ENCODE measurements around the gene USP20.
"Not testable (repeated sequence)": the region's sequence is repeated elsewhere in the genome, so short reads cannot be mapped to it uniquely, and the experiment has no call there.

The USP20 gene

DNA sequence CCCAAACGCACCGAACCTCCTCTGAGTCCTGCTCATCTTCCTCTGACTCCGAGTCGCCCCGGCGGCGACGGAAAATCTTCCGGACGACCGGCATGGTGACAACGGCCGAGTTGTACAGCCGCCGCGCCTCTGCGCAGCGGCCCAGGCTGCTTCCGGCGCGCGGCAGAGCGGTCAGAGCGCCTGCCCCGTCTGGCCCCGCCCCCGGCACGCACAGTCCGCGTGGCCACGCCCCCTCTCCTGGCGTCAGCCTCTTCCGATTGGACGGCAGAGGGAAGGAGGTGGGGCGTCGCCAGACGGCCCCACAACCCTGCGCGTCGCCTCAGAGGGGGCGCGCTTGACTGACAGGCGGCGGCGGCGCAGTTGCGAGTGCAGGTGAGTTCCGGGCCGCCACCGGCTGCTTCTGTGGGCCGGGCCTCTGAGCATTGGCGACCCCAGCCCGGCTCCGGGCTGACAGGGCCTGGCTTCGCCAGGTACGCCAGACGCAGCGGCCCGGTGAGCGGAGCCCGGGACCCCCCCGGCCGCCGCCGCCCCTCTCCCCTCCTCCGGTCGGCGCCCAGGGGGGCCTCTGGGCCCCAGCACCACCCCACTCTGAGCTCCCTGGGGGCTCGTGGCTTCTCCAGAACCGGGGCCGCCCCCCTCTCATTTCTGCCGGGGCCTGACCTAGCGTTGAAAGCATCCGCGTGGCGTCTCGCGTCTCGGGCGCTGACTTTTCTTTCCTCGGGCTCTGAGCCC lies at the start of gene USP20, which contains the start of gene C9orf78:
TSS of gene USP20 (plus strand) at position 331 of the 732 bp plus-strand sequence. CDS start 17,098 bp downstream, outside the sequence.
TSS of gene C9orf78 (minus strand) at position 148 of the 732 bp plus-strand sequence. CDS start at position 94, 54 bp downstream.
- DNase-seq, result peak; percentile 99

DNA sequence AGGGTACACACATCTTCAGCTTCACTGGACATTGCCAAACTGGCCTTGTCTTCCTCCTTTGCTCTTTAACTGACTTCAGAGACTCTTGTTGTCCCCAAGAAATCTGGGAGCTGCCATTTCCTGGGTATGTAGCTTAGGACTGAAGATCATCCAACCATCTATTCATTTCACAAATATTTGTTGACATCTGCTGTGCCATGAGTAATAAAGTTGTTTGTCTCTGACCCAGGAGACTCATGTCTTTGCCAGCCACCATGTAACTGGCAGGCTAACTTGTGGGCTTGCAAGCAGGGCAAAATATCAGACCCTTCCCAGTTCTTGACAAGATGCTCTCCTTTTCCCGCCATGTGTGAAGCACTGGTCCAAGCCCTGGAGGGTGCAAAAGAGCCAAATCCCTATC lies 49.4 kb upstream of the USP20 start:
- no peak for DNase-seq

DNA sequence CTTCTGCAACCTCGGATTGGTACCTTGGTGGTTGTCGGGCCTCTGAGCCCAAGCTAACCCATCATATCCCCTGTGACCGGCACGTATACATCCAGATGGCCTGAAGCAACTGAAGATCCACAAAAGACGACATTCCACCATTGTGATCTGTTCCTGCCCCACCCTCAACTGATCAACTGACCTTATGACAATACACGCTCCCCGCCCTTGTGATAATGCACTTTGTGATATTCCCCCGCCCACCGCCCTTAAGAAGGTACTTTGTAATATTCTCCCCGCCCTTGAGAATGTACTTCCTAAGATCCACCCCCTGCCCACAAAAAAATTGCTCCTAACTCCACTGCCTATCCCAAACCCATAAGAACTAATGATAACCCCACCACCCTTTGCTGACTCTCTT lies 48.8 kb upstream of the USP20 start:
- no peak for DNase-seq

DNA sequence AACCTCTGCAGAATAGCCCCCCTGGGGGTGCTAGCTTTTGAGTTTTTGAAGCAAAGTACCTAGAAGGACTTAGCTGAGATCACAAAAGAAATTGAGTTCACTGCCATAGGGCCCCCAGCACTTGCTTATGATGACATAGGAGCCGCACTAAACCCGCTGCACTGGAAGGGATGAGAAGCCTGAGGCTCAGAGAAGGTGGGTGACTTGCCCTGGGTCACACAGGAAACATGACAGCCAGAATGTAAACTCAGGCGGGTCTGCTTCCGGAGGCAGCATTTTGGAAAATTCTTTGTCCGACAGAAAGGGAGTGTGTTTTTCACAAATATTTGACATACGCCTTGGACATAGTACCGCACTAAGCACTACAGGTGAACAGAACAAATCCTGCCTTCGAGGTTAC lies 40.7 kb upstream of the USP20 start:
- no peak for DNase-seq

DNA sequence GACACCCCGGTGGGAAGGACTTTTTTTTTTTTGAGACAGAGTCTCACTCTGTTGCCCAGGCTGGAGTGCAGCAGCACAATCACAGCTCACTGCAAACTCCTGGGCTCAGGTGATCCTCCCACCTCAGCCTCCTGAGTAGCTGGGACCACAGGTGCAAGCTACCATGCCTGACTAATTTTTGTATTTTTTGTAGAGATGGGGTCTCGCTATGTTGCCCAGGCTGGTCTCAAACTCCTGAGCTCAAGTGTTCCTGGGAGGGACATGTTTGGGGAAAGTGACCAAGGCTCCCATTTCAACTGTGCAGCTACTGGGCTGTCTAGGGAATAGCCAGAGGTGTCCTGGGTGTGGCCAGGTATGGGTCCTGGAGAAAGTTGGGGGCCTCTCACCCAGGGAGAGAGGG lies 39.2 kb upstream of the USP20 start:
- not testable (repeated sequence) for DNase-seq

DNA sequence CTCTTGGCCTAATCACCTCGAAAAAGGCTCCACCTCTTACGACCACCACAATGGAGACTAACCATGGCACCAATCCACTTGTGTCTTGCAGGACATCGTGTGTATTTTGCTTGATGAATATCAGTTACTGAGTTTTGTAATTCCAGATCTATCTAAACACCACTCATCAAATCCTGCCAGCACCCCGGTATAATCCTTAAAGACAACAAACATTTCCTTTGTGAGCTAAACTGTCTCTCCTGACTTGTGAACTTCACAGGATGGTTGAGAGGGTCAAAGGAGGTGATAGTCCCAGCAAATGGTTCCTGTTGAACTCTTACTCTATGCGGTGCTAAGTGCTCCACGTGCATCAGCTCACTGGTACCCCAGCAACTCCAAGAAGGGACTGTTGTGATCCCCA lies 36.3 kb upstream of the USP20 start:
- no peak for DNase-seq

DNA sequence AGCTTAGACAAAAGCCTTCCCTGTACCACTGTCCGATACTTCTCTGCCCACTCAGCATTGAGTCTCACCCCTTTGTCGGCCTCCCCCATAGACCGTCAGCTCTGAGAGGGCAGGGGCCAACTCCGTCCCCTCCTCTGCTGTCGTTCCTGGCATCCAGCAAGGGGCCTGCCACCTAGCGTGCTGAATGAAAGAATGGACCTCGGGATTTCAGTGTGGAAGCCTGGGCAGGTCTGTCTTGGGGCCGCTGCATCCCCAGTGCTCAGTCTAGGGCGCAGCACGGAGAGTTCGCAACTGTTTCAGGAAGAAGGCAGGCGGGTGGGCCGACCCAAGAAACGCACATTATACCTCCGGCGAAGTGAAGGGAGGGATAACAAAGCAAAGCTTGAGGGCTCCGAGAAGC lies 33.8 kb upstream of the USP20 start:
- no peak for DNase-seq

DNA sequence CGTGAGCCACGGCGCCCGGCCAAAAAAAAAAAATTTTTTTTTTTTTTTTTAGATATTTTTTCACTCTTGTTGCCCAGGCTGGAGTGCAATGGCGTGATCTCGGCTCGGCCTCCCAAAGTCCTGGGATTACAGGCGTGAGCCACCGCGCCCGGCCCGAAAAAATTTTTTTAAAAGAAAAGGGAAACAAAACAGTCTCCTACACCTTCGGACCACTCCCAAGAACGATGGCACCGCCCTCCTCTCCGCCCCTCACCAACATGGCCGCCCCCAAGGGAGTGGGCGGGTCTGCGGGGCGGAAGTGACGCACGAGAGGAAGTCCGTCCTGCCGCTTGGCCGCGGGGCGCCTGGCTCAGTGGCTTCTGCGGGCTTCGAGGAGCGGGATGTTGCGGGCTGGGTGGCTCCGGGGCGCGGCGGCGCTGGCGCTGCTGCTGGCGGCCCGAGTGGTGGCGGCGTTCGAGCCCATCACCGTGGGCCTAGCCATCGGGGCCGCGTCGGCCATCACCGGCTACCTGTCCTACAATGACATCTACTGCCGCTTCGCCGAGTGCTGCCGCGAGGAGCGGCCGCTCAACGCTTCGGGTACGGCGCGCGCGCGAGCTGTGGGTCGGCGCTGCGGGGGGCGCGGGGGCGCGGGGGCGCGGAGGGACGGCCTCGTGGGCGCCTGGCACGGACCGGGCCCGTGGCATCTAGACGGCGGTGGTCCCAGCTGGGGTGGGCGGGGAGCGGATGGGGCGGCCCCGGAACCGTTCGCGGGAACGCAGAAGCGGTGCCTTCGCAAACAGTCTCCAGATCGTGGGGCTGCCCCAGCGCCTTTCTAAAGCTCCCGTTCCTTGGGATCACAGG lies 32.2 kb upstream of the USP20 start, which contains the start of gene TOR1B:
TSS of gene TOR1B (plus strand) at position 352 of the 843 bp plus-strand sequence. CDS start at position 381, 29 bp downstream.
- peak; percentile 96 for DNase-seq

DNA sequence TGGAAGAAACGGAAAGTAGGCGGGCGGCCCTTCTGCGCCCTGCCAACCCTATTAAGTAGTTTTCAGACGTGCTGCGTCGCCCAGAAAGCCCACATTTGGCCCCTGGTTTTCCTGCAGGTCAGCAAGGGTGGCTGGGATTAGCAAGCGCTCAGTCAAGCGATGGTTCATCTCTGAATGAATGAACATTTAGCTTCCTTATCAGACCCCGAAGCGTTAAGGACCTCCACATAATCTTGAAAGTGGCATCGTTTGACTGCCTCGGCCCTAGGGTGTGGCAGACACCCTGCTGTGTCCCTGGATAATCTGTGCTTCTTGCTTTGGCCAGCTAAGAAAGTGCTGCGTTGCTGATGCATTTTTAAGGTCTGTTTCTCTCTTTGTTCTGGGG lies 31.6 kb upstream of the USP20 start:
- no peak for DNase-seq

DNA sequence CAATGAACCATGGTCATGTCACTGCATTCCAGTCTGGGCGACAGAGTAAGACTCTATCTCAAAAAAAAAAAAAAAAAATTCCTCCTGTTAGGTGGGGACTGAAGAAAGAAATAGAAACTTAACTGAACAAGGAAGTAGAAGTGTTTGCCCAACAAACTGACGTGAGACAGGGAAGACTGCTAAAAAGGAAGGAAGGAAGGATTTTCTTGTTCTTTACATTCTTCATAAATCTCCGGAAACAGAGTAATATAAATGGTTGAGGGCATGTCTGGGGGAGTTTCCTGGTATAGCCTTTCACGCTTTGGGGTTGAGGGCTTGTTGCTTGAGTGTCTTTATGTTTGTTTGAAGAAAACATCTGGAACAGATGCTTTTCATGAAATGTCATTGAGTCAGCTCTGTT lies 29.2 kb upstream of the USP20 start:
- DNase-seq, result no peak

DNA sequence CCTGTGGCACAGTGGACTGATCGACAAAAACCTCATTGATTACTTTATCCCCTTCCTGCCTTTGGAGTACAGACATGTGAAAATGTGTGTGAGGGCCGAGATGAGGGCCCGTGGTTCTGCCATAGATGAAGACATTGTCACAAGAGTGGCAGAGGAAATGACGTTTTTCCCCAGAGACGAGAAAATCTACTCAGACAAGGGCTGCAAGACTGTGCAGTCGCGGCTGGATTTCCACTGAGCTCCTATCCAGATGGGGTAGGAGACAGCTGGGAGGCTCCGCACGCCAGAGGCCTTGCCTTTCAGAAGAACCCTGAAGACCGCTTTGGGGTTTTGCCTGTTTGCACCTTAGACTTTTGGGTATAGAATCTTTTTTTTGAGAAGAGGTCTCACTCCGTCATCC lies 25.9 kb upstream of the USP20 start:
- DNase-seq, result no peak

DNA sequence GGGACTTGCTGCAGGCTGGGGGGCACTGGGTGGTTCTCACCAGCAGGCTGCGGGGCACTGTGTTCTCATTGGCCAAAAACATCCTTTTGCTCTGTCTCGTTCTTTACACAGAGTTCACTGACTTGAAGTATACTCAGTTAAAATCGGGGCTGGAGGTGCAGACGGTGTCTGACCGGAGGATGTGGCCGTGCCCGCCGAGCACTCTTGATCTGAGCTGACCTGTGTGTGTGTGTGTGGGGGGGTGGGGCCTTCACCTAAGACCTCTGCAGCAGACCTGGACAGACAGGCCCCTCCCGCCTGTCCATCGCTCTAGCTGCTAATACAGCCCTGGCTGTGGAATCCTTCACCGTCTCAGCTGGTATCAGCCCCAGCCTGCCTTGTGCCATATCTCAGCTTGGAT lies 25.1 kb upstream of the USP20 start:
- no peak for DNase-seq

DNA sequence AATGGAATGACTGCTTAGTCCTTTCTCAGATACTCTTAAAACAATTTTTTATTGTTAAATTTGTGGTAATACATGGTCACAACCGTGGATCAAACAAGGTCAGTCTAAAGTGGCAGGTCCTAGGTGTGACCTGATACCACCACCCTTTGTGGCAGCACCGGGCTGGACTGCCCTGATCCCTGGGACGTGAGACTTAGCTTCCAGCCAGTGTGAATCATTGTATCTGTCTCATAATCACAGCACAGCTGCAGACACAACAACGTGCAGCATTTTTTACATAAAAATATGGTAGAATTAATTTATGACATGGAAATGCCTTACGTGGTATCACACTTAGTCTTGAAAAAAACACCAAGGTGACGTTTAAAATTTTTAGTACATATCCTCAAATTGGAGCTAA lies 24.5 kb upstream of the USP20 start:
- no peak for DNase-seq

DNA sequence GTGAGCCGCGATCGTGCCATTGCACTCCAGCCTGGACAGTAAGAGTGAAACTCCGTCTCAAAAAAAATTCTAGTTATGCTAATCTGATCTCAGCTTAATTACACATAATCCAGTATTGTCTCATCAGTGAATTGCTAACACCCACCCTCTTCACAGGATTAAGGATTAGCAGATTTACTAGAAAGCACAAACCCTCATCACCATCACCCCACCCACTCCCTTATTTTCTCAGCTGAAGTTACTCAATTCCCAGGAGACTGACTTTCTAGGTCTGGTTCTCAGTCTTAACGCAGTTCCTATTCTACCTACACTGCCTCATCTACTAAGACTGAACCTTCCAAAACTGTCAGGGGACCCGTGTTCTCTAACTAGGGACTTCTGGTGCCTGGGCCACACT lies 23.3 kb upstream of the USP20 start:
- no peak for DNase-seq

DNA sequence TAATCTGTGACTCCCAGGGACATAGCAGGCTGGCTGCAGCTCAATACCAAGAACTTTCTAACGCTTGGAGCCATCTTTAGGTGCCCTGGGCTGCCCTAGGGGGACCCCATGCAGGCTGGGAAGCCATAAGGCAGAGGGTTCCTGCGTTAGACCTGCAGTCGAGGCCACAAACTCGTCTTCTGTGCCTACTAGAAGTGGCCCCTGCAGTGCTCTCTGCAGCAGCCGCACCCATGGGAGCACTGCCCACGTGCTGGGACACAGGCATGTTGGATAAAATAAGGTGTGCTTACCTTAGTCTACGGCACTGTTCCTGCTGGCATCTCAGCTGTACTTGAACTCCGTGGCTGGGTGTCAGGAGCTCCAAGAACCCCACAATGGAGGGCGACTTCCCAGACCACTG lies 22.9 kb upstream of the USP20 start:
- DNase-seq, result no peak

DNA sequence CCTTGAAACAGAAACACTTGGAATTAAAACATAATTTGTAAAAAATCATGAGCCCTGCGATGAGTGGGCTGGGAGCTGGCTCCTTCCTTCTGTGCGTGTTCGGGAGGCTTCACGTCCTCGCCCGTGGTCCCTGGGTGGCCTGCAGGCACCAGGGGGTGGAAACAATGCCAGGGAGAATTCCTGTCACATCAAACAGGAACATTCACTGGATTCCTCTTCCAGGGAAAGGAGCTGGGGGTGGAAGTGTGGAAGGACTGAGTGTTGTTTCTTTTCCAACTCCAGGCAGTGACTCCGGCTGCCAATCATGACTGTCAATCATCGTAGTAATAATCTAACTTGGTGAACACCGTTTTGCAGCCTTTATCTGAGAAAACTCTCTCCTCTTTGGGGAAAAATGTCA lies 21.6 kb upstream of the USP20 start:
- DNase-seq, result no peak

DNA sequence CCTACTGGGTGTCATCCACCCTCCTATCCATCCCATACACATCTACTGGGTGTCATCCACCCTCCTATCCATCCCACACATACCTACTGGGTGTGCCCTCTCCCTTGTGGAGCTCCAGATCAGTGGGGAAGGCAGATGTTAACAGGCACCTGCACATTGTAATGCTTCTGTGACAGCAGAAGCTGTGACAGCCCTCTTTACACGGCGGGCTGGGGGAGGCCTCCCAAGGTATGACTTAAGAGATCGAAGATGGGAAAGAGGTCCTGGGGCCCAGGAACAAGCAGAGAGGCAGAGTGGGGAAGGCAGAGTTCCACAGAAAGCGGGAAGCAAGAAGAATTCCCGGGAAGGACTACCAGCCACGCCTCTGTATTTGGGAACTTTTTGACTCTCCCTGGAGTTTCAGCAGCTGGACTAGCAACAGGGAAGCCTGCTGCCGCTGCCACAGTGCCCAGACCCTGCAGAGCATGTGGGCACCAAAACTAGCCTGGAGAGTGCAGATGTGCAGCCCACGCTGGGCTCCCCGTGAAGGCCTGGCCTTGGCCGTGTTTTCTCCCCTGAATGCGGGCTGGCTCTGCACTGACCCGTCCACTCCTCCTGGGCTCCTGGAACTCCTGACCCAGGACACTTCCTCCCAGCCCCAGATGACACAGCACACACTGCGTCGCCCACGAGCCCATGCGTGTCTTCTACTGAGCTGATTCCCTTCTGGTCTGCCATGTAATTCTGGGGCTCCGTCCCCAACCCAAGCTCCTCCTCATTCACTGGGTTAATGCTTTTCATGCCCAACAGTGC lies 20.6 kb upstream of the USP20 start:
- no peak for DNase-seq

DNA sequence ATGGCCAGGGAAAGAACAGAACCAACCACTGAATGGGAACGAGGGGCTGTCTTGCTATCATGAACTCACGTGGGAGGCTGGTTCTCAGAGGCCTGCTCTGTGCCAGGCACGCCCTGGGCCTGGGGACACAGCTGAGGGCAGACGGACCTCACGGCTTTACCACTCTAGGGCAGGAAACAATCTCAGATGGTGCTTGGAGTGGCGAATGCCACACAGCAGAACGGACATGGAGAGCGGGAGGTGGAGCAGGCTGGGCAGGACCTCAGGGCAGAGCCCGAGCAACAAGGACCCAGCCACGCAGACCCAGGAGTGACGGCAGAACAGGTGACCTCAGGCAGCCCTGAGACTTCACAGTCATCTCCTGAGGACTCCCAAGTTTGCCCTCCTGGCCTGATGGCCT lies 20.0 kb upstream of the USP20 start:
- no peak for DNase-seq

DNA sequence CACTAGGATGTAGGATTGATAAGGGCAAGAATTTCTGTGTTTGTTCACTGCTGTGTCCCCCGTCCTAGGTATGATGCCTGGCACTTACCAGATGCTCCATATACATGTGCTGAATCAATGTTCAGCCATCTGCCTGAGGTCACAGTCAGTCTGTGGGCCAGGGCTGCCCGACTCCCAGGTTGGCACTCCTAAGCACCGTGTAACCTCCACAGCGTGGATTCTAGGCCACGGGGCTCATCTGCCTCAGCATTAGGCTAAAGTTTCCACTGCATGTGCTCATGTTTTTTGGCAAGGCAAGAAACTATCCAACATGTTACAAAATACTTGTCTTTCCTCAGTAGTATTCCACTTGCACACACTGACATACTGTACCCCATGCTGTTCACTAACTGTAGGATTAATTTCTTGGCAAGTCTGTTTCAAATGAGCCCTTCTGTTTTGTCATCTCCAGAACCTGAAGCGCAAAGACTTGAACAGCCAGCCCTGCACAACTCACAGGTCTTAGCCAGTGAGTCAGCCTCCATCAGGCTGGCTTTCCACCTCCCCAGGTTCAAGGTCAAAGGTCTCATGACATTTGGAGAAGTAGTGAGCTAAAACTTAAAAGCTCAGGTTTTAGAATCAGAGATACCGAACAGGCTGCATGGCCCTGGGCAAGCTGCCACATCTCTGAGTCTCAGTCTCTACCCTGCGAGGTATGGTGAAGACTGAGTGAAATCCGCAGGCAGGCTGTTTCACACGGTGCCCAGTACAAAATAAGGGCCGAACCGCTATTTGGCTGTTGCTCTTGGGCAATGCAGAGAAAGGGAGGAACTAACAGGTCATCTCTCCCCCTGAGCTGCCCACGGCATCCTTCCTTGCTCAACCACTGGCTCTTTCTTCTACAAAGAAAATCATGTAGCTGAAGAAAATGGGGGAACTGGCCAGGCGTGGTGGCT lies 18.5 kb upstream of the USP20 start:
- DNase-seq, result no peak

DNA sequence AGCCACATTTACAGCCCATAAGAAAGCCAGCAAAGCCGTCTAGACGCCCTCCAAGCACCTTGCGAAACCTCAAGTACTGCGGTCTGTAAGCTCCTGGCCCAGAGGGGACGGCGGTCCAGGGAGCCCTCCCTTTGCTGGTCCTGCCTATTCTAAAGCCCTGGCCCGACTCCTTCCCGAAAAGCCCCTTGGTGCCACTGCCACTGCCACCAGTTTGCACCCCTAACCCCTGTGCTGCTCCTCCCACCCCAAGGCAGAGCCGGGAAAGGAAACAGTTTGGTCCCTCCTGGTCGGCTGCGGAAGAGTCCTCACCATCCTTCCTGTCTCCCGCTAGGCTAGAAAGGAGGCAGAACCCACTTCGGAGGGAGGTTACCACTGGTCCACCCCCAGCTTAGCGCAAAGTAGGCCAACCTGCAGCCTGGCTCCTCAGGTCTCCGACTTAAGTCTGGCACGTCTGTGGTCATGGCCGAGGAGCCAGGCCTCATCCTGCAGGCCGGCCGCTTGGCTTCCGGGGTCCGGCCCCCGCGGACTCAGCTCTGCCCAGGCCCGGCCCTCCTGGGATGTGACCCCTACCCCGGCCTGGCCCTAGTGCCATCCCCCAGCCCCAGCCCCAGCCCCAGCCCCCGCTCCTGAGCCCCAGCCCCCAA lies 12.2 kb upstream of the USP20 start:
- peak; percentile 38 for DNase-seq

DNA sequence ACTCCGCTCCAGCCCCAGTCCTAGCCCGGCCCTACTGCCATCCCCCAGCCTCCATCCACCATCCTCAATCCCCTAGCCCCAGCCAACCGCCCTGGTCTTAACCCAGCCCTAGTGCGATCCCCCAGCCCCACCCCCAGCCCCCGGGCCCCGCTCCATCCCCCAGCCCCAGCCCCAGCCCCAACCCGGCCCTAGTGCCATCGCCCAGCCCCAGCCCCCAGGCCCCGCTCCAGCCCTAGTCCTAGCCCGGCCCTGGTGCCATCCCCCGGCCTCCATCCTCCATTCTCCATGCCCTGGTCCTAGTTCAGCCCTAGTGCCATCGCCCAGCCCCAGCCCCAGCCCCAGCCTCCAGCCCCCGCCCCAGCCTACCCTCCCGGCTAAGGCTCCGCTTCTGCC lies 11.7 kb upstream of the USP20 start:
- no peak for DNase-seq

All from DMS53 (cell line).